Activated CD4-positive, alpha-beta T cell treated with anti-CD3 and anti-CD28 coated beads, Interleukin-10, Interleukin-2, amounts not matched to agents 100 ng/mL and 50 ng/mL, durations not matched to agents 16 hours and 8 hours (primary cell): ENCODE data around the gene ZDHHC14.

Experiments used
- DNase-seq: peaks from one replicate; pipeline ENCODE4 v3.0.0-alpha.2; 2020

The ZDHHC14 gene

GRCh38 chr6:157468574-157468973 lies 87.6 kb downstream of the ZDHHC14 start:
- no peak for DNase-seq

GRCh38 chr6:157469378-157469777 lies 88.4 kb downstream of the ZDHHC14 start:
- no peak for DNase-seq

- DNase-seq = no peak
Measured at GRCh38 chr6:157471077-157471686, 90.2 kb downstream of the ZDHHC14 start.

GRCh38 chr6:157471895-157472686 lies 91.1 kb downstream of the ZDHHC14 start:
- no peak for DNase-seq

GRCh38 chr6:157476797-157477196 lies 95.8 kb downstream of the ZDHHC14 start:
- no peak for DNase-seq

- DNase-seq = no peak
Measured at GRCh38 chr6:157478926-157479325, 97.9 kb downstream of the ZDHHC14 start.

- no peak for DNase-seq
Measured at GRCh38 chr6:157479464-157480303, 98.7 kb downstream of the ZDHHC14 start.

DNA sequence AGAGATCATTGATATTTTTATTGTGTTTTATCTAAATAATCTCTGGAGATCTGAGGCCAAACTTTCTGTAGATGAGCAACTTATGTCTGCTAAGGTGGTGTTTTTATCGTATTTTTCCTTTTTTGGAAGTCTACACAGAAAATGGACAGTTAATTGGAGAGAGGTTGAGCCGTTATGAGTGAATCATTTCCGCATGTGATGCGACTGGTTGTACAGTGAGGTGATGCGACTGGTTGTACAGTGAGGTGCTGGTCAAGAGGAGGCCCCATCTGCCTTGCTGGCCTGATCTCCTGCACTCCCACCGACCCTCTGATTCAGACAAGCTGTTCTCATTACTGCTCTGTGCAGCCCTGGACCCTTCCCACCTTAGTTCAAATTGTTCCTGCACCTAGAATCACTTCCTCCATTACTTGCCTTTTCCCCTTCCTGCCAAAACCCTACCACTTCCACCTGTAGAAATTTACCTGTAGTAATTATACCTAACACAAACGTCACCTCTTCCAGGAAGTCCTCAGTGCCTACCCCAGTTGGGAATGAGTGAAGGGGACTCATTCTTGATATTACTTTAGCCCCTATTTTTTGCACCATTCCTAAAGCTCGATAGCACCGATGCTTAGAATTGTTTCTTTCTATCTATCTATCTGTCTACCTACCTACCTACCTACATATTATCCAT lies 100.3 kb downstream of the ZDHHC14 start:
- DNase-seq = no peak

DNA sequence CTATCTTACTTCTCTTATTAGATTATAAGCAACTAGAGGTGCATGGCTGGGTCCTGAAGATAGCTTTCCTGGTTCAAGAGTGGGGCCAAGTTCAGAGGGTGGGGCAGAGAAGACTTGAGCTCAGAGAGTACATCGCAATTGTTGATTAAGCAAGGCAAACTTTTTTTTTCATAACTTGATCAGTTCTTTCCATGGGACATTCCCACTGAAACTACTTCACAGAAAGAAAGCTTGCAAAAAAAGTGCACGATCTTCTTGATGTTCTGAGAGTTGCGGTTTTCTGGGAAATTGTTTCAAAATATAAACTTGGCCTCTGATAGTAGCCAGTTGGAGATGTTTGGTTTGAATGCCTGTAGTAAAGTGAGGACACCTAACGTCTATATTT lies 100.9 kb downstream of the ZDHHC14 start:
- no peak for DNase-seq

DNA sequence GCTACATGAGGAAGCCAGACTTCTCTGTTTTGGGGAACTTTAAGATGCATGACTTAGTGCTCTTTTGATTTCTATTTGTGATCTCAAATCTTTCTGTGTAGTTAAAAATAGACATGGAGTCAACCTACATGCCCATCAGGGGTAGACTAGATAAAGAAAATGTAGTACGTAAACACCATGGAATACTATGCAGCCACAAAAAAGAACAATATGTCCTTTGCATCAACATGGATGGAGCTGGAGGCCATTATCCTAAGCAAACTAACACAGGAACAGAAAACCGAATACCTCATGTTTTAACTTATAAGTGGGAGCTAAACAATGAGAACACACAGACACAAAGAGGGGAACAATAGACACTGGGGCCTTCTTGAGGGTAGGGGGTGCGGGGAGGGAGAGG lies 102.8 kb downstream of the ZDHHC14 start:
- no peak for DNase-seq

DNA sequence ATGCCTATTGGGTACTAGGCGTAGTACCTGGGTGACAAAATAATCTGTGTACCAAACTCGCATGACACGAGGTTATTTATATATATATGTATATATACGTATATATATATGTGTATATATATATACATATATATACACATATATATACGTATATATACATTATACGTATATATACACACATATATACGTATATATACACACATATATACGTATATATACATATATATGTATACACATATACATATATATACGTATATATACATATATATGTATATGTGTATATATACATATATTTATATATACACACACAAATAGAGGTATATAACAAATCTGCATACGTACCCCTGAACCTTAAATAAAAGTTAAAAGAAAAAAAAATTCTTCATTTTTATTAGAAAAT lies 103.2 kb downstream of the ZDHHC14 start:
- DNase-seq = no peak

DNA sequence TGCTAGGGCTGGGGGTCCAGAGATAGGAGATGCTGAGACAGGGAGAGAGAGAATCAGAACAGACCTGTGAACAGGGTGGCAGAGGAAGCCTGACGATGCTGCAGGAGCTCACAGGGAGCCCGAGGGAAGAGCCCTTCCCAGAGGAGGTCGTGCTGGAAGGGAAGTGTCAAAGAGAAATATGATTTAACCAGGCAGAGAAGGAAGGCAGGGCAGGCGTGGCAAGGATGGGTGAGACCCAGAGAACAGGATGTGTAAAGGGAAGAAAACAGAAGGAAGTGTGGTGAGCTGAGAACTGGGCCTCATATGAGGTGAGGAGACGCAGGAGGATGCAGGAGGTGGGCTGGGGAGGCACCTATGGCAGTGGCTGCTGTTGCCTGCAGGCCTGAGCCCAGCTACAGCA lies 105.6 kb downstream of the ZDHHC14 start:
- peak; percentile 35 for DNase-seq

- DNase-seq = no peak
Measured at GRCh38 chr6:157487110-157487773, 106.3 kb downstream of the ZDHHC14 start.

DNA sequence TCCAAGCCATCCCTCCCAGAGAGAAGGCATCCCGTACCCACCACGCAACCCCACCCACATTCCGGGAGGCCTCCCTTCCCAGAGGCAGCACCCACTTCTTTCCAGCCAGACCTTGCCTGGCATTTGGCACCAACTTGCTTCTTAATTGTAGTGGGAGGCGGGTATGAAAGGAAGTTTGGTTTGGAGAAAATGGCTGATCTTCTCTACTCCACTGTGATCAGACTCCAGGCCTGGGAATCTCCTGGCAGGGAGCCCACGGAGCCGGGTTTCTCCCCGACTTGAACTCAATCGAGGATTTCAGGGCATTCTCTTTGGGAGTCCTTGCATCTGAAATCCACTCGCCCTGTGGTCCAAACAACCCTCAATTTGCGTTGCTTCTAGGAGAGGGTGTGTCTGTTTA lies 107.1 kb downstream of the ZDHHC14 start:
- DNase-seq = no peak

DNA sequence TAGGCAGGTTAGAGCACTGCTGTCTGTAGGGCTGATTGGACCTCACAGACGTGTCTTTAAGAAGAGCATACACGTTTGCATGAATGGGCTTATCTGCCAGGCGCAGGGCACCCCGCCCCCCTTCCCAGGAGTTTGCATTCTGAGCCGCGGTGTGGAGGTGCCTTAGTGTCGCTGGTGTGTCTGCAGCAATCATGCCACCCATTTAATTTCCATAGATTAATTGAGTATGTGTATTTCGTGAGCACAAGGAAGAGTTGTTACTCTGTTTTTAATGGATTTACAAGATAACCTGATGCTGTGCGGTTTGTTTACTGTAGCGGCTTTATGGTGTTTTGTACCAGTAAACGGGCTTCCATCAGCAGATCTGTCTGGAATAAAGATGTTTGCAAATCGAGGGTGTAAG lies 107.7 kb downstream of the ZDHHC14 start:
- no peak for DNase-seq

- no peak for DNase-seq
Measured at GRCh38 chr6:157490611-157491269, 109.8 kb downstream of the ZDHHC14 start.

DNA sequence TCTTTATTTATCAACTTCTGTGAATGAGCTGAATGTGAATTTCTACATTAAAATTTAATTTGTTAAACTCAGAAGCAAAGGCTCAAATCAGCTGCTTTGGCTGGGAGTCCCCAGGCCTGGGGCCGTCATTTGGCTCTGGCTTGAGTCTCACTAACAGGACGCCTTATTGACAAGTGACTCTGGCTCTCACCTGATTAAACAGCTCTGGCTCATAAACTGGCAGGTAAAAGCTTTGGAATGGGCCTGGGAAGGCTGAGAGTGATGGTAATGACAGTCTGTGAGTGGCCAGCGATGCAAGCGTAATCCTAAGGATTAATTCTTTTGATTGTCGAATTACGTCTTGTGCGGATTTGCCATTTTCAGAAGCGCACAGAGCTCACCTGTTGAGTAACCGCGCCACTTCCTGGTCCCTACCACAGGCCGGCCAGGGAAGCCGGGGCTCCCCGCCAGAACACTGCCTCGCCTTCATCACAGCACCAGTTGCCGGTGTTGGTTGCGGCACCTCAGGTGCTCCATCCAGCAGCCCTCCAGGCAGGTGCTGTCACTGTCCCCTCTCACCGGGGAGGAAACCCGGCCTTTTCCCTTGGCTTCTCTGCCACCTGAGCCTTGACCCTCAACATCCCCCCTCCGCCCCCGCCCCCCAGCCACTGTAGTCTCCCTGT lies 110.7 kb downstream of the ZDHHC14 start:
- no peak for DNase-seq

DNA sequence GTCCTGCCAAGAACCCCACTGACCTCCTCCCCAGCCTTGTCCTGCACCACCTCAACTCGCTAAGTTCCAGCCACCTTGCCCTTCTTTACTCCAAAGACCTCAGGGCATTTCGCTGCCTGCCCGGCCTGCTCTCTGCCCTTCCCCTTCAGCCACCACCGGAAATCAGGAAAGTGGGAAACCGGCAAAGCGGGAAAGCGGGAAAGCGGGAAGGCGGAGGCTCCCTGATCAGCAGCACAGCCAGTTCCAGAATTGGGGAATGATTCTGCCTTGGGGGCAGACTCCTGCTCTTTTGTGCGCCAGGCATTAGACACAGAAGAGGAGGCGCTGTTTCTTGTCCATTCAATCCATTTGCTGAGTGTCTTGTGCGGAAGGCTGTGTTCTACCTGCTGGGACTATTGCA lies 111.3 kb downstream of the ZDHHC14 start:
- DNase-seq = no peak

GRCh38 chr6:157492741-157493140 lies 111.8 kb downstream of the ZDHHC14 start:
- DNase-seq = no peak

DNA sequence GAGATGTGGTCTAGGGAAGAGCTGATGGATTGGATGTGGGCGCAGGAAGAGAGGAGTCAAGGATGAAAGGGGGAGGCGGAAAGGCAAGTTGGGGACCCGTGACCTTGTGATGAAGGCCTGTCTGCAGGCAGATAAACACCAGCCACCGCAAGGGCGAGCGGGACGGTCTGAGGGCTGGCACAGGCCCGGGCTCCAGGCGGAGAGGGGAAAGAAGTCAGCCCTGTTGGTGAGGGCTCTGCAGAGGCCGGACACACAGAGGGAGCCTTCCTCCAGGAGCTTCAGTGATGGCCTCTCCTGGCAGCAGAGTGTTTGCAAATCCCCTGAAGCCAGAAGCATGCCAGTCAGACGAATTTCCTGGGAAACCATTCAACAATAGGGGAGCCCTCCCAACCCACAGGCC lies 112.2 kb downstream of the ZDHHC14 start:
- no peak for DNase-seq

DNA sequence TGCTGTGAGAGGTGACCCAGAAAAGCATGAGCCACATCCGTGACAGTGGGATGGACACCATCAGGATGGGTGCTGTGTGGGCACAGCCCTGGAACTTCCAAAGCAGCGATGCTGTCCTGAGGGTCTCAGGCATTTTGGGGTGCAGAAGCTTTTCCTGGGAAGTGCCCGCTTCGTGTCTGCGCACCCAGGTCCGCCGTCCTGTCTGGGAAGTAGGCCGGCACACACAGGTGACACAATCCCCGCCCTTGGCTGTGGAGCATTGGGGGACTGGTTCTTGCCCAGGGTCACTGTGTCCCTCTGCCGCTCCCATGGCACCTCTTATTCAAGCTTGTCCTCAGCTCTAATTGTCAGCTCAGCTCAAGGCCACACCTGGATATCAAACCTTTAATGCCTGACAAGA lies 112.6 kb downstream of the ZDHHC14 start:
- no peak for DNase-seq
